DMS153 treated with DMSO at 0.1 percent for 48 hours (cell line): ENCODE results near the gene OR51G2.
"Not testable (repeated sequence)": the region's sequence is repeated elsewhere in the genome, so short reads cannot be mapped to it uniquely, and the experiment has no call there.

ENCODE experiments used
- DNase-seq: peaks from one replicate; lab custom pipeline; 2025; ENCODE audit not compliant: unreplicated experiment; lab: John Stamatoyannopoulos, UW

OR51G2 gene, protein sequence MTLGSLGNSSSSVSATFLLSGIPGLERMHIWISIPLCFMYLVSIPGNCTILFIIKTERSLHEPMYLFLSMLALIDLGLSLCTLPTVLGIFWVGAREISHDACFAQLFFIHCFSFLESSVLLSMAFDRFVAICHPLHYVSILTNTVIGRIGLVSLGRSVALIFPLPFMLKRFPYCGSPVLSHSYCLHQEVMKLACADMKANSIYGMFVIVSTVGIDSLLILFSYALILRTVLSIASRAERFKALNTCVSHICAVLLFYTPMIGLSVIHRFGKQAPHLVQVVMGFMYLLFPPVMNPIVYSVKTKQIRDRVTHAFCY

GRCh38 chr11:4919250-4919649, at the start of gene OR51G2:
TSS of gene OR51G2 (minus strand) at chr11:4919350. CDS start at chr11:4915663, 3,687 bp downstream.
- no peak for DNase-seq

DNA sequence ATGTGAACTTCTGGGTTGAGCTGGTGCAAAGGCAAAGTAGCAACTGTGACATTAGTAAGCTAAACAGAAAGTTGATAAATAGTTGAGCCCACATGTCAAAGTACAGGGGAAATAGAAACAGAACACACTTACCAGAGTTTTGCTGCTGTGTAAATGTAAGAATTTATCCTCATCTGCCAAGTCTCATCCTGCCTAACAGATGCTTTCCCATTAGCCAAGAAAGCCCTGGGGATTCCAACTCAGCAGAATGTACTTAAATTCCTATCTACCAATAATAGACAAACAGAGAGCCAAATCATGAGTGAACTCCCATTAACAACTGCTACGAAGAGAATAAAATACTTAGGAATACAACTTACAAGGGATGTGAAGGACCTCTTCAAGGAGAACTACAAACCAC, 43.7 kb upstream of the OR51G2 start:
- DNase-seq = no peak

DNA sequence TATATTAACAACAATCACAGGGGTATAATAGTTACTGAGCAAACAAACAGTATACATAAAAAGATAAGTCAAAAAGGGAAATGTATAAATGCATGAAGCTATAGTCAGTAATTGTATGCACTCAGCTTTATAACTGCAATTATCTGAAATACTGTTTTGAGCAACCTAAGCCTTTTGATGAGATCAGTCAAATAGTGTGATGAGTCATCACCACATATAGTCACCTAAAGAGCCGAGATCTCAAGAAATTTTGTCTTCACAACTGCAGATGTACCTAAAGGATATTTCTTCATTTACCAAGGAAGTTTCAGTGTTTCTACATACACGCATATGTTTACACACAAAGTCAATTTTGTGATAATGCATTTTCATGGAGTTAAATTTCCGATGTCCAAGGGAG, 41.7 kb upstream of the OR51G2 start:
- DNase-seq = no peak

GRCh38 chr11:4957396-4957795, 38.2 kb upstream of the OR51G2 start:
- DNase-seq = no peak

GRCh38 chr11:4955613-4956012, 36.5 kb upstream of the OR51G2 start, which contains the start of gene OR51A2:
TSS of gene OR51A2 (minus strand) at chr11:4955713. CDS start at chr11:4955713, 0 bp downstream.
- DNase-seq = not testable (repeated sequence)

- no peak for DNase-seq
Measured at GRCh38 chr11:4947505-4947904, 28.4 kb upstream of the OR51G2 start, which contains the start of gene OR51A4. TSS of gene OR51A4 (minus strand) at chr11:4947605. CDS start at chr11:4947100, 505 bp downstream.

- no peak for DNase-seq
Measured at GRCh38 chr11:4936745-4937144, 17.6 kb upstream of the OR51G2 start.

GRCh38 chr11:4932751-4933150, 13.6 kb upstream of the OR51G2 start:
- DNase-seq = no peak

GRCh38 chr11:4926608-4927007, 7.5 kb upstream of the OR51G2 start:
- DNase-seq = no peak

GRCh38 chr11:4924239-4924638, 5.1 kb upstream of the OR51G2 start, which contains the start of gene OR51G1:
TSS of gene OR51G1 (minus strand) at chr11:4924339. CDS start at chr11:4924339, 0 bp downstream.
- DNase-seq = no peak

DNA sequence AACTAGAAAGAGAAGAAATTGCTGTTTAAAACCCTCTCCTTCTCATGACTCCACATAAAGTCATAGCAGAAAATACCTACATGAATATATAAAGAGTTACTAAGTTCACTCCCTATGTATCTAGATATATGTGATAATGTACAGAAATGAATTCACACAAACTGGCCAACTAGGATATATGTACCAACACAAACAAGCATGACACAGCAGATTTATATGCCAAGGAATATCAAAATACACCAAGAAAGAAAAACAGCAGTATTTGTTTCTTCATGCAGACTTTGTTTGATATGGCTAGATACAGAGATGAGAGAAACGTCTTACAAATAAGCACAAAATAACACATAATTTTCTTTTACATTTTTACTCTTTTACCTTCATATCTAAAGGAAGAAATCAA, 3.2 kb upstream of the OR51G2 start:
- DNase-seq = no peak

- no peak for DNase-seq
Measured at GRCh38 chr11:4921796-4922195, 2.6 kb upstream of the OR51G2 start.

GRCh38 chr11:4916581-4916980, 2.6 kb downstream of the OR51G2 start:
- DNase-seq = no peak

- DNase-seq = no peak
Measured at GRCh38 chr11:4903484-4903883, 15.7 kb downstream of the OR51G2 start, which contains the start of gene OR51A7. TSS of gene OR51A7 (plus strand) at chr11:4903783. CDS start at chr11:4907370, 3,587 bp downstream.

DNA sequence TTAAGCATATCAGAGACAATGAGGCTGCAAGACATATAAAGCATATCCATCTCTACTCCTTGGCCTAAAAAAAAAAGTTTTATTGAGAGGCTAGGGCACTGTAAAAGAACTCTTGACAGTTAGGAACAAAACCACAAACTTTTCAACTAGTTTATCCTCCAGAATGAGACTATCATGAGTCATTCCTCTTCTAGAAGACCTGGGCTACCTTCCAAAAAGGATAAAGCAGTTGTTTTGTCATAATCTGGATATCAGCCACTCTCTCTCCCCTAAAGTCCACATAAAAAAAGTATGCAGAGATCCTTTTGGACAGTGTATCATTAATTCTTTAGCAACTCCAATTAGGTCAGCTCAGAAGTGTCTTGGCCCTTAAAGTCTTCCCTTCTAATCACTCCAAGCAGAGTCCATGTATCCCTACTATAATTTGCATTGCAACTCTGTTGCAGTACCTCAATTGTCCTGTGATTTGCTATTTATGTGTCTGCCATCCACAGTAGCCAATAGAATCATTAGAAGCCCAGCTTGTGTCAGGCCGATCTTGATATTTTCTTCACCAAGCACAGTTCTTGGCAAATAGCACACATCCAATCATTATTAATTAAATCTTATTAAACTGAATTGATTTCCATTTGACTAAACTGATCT, 27.0 kb downstream of the OR51G2 start:
- DNase-seq = no peak

GRCh38 chr11:4890279-4890678, 28.9 kb downstream of the OR51G2 start:
- no peak for DNase-seq

DNA sequence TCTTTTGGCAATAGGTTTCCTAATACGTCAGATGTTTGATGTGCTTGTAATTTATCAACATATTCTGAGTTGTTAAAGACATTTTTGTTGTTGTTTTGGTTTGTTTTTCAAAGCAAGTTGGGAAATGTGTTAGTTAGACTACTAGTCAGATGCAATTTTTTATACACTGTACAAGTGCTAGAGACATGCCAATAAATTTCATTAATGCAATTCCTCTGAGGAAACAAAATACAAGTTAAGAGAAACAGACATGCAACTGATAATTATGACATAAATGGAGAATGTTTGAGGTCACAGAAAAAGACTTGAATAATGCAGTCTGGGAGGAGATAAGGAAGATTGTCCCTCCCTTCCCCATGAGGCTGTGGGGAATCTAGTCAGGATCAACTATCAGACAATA, 31.6 kb downstream of the OR51G2 start:
- DNase-seq = no peak

GRCh38 chr11:4886186-4886585, 33.0 kb downstream of the OR51G2 start:
- DNase-seq = no peak

DNA sequence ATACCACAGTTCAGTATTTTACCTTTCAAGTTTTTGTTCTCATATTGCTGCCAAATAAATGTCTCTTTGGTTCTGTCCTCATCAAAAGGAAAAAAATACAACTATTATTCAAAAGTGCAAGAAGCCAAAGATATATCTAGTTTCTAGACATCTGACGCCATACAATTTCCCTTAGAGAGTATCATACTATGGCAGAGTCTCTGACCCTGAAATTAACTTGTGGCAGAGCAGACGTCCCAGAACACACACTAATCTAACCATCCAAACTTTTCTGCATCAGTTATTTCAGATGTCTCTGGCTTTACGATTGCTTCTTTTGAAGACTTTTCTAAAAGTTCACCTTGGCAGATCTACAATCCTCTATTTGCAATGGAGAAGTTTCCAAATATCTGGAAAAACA, 34.8 kb downstream of the OR51G2 start:
- no peak for DNase-seq

GRCh38 chr11:4882543-4882942, 36.6 kb downstream of the OR51G2 start:
- DNase-seq = no peak

DNA sequence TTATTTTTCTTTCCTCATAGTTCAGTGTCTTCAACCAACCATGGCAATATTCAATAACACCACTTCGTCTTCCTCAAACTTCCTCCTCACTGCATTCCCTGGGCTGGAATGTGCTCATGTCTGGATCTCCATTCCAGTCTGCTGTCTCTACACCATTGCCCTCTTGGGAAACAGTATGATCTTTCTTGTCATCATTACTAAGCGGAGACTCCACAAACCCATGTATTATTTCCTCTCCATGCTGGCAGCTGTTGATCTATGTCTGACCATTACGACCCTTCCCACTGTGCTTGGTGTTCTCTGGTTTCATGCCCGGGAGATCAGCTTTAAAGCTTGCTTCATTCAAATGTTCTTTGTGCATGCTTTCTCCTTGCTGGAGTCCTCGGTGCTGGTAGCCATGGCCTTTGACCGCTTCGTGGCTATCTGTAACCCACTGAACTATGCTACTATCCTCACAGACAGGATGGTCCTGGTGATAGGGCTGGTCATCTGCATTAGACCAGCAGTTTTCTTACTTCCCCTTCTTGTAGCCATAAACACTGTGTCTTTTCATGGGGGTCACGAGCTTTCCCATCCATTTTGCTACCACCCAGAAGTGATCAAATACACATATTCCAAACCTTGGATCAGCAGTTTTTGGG, 37.2 kb downstream of the OR51G2 start, which contains the start of gene OR51T1:
TSS of gene OR51T1 (plus strand) at position 41 of the 641 bp plus-strand sequence. CDS start at position 41, 0 bp downstream.
- no peak for DNase-seq

GRCh38 chr11:4881188-4881587, 38.0 kb downstream of the OR51G2 start:
- no peak for DNase-seq
